GM18499 (cell line): ENCODE data around the gene GRIK4.
"Not testable (repeated sequence)": the region's sequence is repeated elsewhere in the genome, so short reads cannot be mapped to it uniquely, and the experiment has no call there.

ENCODE experiments used
- ATAC-seq: cut with Tn5 transposase; IDR thresholded peaks from one replicate; pipeline ENCODE4 v1.9.1; 2021; ENCODE audit warnings: moderate number of reproducible peaks; ENCODE audit not compliant: insufficient read depth, unreplicated experiment

Gene GRIK4

DNA sequence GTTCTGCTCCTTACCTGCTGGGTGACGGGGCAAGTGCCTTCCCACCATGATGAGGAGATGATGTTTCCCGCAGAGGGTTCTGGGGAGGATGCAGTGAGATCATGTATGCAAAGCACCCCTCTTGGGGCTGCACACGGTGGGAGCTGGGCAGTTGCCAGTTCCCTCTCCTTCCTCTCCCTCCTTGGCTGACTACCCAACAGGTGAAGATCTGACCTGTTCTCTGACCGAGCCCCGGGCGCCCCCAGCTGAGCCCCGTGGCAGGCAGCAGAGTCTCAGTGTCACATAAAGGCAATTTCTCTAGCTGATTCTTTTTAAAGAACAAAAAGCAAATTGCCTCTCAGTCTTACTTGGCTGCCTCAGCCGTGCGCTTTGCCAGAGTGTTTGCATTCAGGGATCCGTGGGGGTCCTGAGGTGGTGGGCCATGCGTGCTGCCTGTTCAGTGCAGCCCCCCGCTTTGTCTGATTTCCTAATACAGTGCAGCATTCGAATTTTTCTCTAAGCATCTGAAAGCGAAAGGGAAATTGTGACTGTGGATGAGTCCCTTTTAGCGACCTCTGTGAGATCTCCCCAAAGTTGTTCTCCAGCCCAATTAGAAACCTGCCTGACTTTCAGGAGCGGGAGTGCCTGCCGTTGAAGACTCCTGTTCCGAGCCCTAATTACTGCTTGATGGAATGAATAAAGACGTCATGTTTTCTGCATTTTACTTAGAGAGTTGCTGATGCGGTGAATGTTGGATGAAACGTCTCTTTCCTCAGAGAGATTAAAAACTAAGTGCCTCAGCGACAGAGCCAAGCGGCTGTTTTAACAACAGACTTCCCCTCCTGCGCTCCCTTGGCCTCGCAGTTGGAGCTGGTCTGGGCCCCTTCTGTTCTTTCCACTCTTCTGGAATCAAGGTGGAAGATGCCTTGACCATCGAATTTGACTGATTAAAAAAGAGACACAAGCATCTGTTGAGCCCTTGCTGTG, 86.0 kb downstream of the GRIK4 start:
- no peak for ATAC-seq

DNA sequence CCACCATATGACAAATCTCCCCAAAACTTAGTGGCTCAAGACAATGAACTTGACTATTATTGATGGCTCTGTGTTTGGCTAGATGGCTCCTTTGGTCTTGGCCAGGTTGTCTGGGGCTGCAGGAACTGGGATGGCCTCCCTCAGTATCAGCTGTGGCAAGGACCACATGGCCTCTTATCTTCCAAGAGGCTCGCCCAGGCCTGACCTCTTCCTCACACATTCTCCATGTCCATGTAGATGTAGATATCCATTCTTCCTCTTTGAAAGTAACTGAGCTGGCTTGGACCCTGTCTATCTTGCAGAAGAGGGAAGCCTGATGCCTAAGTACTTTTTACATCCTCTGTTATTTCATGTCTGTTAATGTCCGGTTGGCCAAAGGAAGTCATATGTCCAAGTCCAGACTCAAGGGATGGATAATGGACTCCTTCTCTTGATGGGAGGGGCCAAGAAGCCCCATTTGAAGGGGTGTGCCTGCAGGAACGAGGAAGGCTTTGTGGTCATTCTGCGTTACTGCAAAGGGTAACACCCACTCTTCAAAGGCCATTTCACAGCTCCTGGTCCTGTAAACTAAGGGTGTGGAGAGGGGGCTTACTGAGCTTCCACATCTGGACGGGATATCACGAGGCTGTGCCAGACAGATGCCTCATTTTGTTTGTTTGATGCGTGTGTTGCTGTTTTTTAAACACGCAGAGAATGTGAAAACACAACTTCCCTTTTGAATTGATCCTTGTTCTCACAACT, 87.1 kb downstream of the GRIK4 start:
- no peak for ATAC-seq

DNA sequence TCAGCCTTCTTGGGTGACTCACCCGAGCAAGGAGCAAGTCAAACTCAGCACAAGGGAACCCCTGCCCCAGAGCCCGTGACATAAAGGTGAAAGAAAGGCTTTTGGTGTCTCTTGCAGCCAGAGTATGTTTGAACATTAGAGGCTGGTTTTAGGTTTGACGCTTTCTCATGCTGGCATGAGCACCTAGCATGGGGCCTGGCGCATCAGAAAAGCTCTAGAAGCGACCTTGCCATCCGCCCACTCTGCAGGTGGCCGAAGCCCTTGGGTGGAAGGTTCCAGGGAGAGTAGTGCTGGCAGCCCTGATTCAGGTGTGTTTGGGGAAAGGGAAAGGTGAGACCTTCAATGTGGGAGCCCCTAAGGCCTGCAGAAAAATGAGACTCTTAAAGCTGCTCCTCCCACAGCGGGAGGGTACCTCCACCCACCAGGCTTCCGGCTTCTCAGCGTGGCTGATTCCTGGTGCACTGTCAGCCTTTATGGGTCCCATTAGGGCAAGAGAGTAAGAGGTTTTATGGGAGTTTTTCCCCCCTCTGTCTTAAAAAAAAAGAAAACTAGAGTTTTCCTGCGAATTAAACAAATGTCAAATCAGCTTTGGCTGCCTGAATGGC, 88.4 kb downstream of the GRIK4 start:
- no peak for ATAC-seq

DNA sequence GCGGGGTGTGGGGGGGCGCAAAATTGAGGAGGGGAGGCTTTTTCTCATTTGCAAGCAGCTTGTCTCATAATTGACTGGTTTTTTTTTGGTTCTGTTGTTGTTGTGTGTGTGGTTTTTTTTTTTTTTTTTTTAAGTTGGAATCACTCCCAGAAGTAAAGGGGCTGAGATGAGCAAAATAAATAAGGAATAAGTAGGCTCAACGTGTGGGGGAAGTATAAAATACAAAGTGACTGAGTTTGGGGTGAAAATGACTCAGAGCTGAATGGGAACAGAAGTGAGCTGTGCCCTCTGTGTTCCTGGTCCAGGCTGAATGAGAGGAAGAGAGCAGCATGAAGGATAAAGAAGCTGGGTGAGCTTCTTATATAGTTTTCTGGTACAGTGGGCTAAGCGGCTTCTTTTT, 90.0 kb downstream of the GRIK4 start:
- ATAC-seq: no peak

DNA sequence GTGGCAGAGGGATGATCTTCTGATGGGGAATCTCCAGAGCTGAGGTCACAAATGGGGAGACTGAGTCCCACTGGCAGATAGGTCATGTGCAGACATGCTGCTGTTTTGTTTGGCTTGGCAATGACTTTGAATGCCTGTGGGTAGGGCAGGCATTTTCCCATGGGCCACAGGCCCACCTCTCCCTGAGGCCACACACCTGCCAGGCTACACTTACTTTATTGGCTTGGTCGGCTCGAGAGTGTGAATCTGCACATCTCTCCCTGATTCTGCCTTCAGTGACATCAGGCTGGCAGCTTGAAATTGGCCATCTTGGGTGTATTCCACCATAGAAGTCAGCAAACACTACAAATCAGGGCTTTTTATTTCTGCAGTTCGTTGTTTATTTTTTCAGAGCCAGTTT, 91.5 kb downstream of the GRIK4 start:
- ATAC-seq: no peak

DNA sequence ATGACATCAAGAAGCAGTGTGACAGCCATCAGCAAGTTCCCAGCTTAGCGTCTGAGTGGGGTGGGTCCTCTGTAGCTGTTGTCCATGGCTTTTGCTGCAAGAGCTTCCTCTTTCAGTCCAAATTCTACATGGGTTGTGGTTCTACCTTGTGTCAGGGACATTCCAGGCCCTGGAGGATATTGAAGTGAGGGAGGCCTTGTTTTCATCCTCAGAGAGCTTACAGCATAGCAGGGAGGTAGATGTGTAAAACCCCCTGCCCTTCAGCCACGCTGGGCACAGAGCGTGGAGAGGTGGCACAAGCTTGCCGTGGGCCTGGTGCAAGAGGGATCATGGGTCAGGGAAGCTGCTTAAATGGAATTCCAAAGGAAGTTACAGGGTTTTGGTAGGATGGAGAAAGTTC, 93.9 kb downstream of the GRIK4 start:
- ATAC-seq: no peak

DNA sequence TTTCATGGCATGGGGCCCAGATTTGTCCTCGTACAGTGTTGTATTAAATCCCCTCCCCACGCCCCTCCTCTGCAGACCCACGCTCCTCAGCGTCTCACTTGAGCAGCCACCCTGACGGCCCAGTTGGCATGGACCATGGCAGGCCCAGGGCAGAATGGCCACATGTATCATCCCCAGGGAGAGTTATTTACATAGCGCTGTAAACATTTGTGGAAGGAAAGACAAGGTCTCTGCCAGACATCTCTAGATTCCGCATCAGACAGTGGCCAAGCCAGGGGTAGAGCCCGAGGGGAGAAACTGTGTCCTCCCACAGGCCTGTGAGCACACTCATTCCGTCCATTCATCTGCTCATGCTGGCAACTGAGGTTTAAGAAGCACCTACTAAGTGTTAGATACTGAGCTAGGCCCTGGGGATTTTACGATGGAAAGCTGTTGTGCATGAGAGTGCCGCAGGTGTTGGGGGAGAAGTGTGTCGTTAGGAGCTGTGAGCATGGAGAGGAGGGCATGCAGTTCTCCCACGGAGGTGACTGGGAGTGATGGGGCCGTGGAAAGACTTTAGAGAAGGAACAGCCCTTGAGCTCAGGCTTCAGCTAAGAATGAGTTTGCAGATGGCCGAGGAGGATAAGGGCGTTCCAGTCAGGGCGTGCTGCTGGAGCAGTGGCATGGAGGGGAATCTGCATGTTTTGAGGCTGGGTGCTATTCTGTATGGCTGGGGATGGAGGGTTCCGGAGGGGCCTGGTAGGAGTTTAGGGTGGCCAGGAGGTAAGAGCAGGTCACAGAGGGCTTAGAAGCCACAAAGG, 94.9 kb downstream of the GRIK4 start:
- ATAC-seq: no peak

DNA sequence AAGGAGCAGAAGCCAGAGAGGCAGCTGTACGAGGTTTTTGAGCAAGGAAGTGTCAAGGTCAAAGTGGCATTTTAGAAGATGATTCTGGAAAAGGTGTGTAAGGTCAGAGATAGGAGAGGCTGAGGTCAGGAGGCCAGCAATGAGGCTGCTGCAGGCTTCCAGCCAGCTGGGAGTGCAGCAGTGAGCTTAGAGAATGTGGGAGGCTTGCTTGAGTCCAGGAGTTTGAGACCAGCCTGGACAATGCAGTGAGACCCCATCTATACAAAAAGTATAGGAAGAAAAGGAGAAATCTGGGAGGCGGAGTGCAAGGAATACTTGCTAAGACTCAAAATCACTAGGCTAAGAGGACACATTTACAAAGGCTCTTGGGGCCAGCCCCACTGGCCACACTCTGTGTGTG, 96.5 kb downstream of the GRIK4 start:
- no peak for ATAC-seq

DNA sequence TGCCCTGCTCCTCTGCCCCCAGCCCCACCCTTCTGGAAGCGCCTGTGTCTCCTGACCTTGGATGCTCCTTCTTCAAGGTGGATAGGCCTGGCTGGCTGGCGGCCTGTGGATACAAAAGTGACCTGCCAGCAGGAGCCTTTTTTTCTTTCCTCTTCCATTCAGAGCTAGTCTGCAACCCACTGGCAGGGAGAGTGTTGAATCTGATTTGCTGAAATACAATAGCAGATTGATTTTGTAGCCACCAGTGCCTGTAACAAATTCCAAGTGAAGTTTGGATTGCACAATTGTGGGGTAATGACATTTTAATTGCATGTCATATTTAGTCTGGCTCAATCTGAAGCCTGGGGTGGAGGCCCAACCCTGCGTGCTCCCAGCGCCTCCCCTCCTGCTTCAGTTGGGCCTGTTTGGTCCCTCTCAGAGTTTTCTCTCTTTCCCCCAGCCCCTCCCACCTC, 97.2 kb downstream of the GRIK4 start:
- ATAC-seq: no peak

DNA sequence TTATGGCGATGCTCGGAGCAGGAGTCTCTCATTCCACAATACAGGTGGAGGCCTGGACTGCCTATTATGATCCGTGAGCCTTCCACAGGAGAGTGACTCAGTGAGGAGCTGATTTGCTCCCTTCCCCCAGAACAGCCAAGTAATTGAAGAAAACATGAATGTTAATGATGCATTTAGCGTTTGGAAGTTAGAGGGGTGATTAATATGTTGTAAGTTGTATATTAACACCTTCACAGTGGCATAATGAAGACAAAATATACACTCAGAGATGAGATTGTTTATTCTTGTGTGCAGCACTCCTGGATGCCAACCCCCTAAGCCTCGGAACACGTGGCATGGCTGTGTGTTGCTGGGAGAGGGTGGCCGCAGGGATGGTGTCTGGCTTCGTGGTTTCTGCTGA, 98.6 kb downstream of the GRIK4 start:
- ATAC-seq: no peak

DNA sequence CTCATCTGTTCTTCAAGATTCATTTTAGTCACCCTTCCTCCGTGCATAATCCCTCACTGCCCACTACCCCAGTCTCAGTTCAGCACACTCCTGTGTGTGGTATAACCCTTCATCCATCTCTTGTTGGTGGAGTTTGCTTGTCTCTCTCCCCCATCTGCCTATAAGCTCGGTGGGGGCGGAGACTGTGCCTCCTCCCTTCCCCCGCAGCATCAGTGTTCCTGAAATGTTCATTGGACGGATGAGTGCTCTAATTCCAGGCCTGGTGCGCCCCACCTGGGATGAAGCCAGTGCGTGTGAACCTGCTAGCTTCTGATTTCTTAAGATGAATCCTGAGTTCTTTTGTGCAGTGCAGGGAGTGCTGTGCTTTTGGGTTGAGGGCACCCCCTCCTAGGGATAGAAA, 100.0 kb downstream of the GRIK4 start:
- ATAC-seq: no peak

DNA sequence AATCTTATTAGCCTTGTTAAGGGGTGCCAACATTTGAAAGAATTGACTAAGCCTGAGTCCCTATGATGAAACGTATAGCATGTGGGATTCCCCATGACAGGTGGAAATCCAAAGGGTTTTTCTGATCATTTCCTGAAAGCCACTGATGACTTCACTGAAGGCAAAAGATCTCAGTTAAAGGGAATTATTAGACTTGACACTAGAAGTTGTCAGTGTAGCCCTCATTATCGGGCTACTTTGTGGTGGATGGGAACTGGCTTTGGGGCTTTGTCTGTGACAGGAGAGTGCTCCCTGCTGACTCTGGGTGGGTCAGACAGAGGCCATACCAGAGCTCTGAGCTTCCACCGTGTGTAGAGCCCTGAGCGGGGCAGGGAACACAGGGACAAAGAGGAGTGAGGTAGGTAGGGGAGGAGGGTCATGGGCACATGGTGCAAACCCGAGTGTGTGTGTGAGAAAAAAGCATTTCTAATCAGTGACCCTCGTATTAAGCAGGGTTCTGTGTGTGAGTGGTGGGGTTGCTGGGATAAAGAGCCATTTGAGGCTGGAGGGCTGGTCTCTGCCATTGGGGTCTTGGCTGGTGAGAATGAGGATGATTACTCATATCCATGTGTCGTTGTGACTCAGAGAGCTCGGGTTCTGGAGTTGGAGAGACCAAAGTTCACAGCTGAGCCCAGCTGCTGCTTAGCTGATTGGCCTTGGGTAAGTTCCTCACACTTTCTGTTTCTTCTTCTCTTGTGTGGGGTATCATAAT, 101.1 kb downstream of the GRIK4 start:
- peak; percentile 88 for ATAC-seq

DNA sequence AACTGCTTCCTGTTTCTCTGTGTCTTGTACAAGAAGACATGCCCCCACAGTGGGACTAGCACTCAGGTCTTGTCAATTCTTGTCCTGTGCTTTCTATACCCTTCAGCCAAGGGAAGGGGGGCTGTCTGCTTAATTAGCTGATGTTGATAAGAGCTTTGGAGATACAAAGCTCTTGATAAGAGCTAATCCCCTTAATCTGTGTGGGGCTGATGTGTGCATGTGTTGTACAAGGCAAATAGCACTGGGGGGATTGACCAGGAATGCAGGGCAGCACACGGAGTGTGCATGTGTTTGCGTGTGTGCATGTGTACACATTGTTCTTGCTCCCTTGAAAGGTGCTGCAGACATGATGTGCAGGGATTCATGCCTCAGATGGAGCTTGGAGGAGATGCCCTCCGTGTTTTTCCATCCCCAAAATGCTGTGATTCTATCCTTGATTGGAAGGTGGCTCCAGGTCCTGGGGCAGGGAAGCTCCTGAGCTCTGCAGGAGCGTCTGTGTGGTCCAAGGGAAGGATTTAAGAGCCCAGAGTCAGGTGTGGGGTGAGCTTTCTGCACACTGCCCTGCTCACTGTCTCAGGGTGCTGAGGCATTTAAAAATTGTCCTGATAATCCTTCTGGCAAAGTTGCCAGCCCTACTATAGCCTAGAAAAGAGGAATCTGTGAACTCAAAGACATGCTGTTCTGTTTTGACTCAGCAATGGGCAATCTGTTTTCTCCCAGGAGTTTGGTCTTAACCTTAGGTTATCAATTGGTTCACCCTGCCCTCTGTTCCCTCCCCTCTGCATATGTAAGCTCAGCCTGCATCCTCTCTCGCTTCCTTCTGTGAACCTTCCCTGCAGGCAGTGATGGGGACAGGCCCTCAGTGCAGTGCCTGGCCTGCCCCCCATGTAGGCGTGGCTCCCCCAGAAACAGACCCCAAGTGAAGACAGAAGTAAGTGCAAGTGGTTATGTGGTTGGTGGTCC, 102.0 kb downstream of the GRIK4 start:
- ATAC-seq: no peak

DNA sequence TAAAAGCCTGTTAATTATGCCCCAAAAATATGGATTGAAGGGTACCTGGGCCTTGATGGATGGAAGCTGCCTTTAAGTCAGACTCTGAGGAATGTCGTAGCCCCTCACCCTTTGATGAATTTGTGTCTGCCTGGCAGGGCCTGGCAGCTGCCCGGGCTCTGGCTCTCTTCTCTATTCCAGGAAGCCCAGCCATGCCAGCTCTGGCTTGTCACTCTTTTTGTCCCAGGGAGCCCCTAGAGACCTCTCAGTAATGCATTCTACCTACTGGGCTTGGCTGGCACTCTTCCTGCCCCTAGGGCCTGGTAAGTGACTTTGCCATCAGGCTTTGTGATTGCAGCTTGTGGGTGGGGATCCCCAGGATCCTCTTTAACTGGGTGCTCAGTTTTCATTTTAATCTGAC, 103.8 kb downstream of the GRIK4 start:
- no peak for ATAC-seq

DNA sequence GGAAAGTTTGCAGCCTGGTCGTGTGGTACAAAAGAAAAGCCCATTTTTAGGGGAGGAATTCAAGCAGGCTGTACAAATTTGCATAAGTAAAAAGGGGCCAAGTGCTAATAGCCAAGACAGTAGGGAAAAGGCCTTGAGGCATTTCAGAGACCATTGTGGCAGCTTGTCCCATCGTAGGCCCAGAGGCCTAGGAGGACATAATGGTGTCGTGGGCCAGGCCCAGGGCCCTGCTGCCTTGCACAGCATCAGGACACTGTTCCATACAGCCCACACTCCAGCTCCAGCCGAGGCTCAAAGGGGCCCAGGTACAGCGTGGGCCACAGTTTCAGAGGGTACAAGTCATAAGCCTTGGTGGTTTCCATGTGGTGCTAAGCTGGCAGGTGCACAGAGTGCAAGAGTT, 106.9 kb downstream of the GRIK4 start:
- no peak for ATAC-seq

DNA sequence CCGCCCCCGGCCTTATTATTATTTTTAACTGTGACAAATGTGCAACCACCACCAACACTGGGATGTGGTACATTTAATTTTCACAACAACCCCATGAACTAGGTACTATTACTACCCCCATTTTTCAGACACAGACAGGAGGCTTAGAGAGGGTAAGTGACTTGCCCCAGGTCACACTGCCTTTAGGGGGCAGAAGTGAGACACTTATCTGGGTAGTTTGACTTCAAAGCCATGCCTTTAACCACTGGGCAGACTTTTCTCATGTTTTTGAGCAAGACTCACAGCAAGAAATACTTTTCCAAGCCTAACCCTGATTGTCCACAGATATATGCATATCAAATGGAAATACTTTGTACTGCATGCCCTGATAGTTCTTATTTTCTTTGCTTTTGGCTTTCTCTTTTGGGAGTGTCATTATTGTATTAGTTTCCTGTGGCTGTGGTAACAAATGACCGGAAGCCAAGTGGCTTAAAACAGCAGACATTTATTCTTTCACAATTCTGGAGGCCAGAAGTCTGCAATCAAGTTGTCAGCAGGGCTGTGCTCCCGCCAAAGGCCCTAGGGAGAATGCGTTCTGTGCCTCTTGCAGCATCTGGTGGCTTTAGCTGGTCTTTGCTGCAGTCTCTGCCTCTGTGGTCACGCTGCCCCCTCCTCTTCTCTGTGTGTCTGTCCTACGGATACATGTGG, 110.8 kb downstream of the GRIK4 start:
- no peak for ATAC-seq

DNA sequence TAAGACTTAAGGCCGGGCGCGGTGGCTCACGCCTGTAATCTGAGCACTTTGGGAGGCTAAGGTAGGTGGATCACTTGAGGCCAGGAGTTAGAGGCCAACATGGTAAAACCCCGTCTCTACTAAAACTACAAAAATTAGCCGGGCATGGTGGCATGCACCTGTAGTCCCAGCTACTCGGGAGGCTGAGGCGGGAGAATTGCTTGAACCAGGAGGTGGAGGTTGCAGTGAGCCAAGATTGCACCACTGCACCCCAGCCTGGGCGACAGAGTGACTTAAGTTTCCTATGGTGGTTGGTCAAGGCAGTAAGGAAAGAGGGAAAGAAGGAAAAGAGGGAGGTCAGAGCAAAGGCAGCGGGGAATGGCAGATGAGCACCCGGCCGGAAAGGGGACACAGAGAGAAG, 113.4 kb downstream of the GRIK4 start:
- not testable (repeated sequence) for ATAC-seq

DNA sequence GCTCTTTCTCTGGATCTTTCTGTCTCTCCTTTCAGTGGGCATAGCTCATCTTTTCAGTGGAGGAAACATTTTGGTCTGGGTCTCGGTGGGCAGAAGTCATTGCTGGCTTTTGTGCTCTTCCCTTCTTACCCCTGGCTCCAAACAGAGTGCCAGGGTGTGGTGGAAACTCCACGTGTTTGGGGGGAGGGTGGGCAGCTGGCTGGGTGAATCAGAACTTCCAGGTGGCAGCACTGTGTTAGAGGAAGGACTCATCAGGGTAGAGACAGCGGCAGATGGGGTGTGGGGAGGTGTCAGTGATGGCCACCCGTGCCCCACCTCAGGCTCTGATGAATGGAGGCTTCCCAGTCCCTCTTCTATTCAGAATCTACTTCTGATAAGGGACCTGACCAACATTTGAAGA, 114.0 kb downstream of the GRIK4 start:
- no peak for ATAC-seq
